ENCODE measurements around the gene TEPSIN. TPM values are rescaled to one million over a fixed set of nuclear protein-coding genes. Genes with fewer than 3 reads are reported as not detected.

TEPSIN gene
- total and polyA plus RNA-seq, 2 of the 8 experiments (the other 6 are each of a cell fraction or from before 2014, with no cell fraction given), result 22.9 to 28.0 TPM

GRCh38 chr17:81186203-81186602 lies 52.7 kb downstream of the TEPSIN start:
- H3K79me2 ChIP-seq (ENCODE audit: control insufficient read depth in 1 of 2, insufficient read depth in 2 of 2, low read length in 2 of 2), result no peaks in the 10 kb centered on the region
- H3K9me3 ChIP-seq (ENCODE audit: insufficient read depth in 2 of 2, low read depth in 1 of 2, low read length in 1 of 2), result no peaks in the 10 kb centered on the region; a peak in 1 of 4 replicates
- H3K4ac ChIP-seq (replicated peaks; ENCODE audit: insufficient read length, low read depth, low read length), result no peak overlapping the region
- H3K18ac ChIP-seq (ENCODE audit: extremely low read depth, low read length), result no peak overlapping the region
- H3K4me2 ChIP-seq (ENCODE audit: insufficient read depth in 1 of 2, low read depth in 2 of 2, low read length in 2 of 2), result no peak overlapping the region
- CTCF ChIA-PET (ENCODE audit: partially characterized antibody), result interaction anchor here (1.2 to 1.9 kb wide), 2 partner anchors 14 to 65 kb away, joined by 4 to 6 read pairs; no protein-coding TSS in a partner anchor
- no peak overlapping the region for H2BK20ac ChIP-seq (ENCODE audit: low read length)
- H3K4me3 ChIP-seq (ENCODE audit: extremely low read depth in 1 of 4, insufficient read depth in 2 of 4, low read depth in 3 of 4, low read length in 4 of 4), result no peak overlapping the region
- peaks cover 0 to 5% (median under 1%) of the 10 kb centered on the region in 4 experiments; a peak in 2 of 7 replicates for H3K4me1 ChIP-seq (replicated peaks in 1 of 4; ENCODE audit: control insufficient read depth in 3 of 4, insufficient read depth in 4 of 4, low read length in 3 of 4)
- H4K20me1 ChIP-seq (replicated peaks in 1 of 2; ENCODE audit: control insufficient read depth in 1 of 2, insufficient read depth in 2 of 2, low read length in 2 of 2), result peaks cover 0 to 3% of the 10 kb centered on the region in 2 experiments
- H2BK15ac ChIP-seq (ENCODE audit: low read length), result no peak overlapping the region
- WGBS, 2 experiments (ENCODE audit: extremely low coverage in 1 of 2, insufficient coverage in 1 of 2, insufficient read length in 1 of 2, insufficient replicate concordance in 2 of 2, low coverage in 1 of 2, low lambda C conversion rate in 2 of 2, missing lambda C conversion rate in 1 of 2), result 87% methylated on average over 4 of the region's 7 CpGs; no CpG with 5 or more reads in 1 of the 2 experiments
- no peaks in the 10 kb centered on the region for H3K27me3 ChIP-seq (replicated peaks in 1 of 4; ENCODE audit: control insufficient read depth in 3 of 4, extremely low read depth in 1 of 4, insufficient read depth in 3 of 4, low read length in 3 of 4)
- no peak overlapping the region for H4K91ac ChIP-seq (replicated peaks; ENCODE audit: insufficient read length, low read length)
- no peak overlapping the region for H2AK5ac ChIP-seq (ENCODE audit: low read depth, low read length)
- DNase-seq (ENCODE audit: low read depth in 1 of 2, low spot score in 2 of 2), result no peak
- FAIRE-seq, result no peak
- H3K23ac ChIP-seq (ENCODE audit: insufficient read length), result no peak overlapping the region
- no peak overlapping the region for H3K27ac ChIP-seq (ENCODE audit: low read depth, low read length)
- H4K8ac ChIP-seq (ENCODE audit: extremely low read depth, insufficient read depth, low read length), result no peak overlapping the region
- H3K56ac ChIP-seq (replicated peaks; ENCODE audit: insufficient read length, low read depth, low read length), result no peak overlapping the region
- TF ChIP-seq SUZ12 (IDR thresholded peaks at IDR 0.05; ENCODE audit: low read length) (no peak), SAP30 (IDR thresholded peaks at IDR 0.05; ENCODE audit: insufficient read depth, insufficient replicate concordance, low read length) (no peak), TAF7 (optimal IDR thresholded peaks at IDR 0.05; ENCODE audit: borderline replicate concordance, low read depth, low read length) (no peak), PHF8 (conservative IDR thresholded peaks at IDR 0.05; ENCODE audit: low read depth, low read length) (no peak), TEAD4 (IDR thresholded peaks at IDR 0.05; ENCODE audit: low read depth, low read length) (no peak), TCF12 (IDR thresholded peaks at IDR 0.05; ENCODE audit: low read depth, low read length) (no peak), ZNF274 (IDR thresholded peaks at IDR 0.05; ENCODE audit: borderline replicate concordance, extremely low read depth, low read length) (no peak), CBX5 (IDR thresholded peaks at IDR 0.05; ENCODE audit: low read depth, low read length) (no peak), EZH2 (IDR thresholded peaks at IDR 0.05; ENCODE audit: low read depth, low read length, severe bottlenecking) (no peak), POLR2AphosphoS5 (IDR thresholded peaks at IDR 0.05; ENCODE audit: low read depth, low read length) (no peak), MAX (IDR thresholded peaks at IDR 0.05) (no peak)
- TF ChIP-seq, protein P1, sequence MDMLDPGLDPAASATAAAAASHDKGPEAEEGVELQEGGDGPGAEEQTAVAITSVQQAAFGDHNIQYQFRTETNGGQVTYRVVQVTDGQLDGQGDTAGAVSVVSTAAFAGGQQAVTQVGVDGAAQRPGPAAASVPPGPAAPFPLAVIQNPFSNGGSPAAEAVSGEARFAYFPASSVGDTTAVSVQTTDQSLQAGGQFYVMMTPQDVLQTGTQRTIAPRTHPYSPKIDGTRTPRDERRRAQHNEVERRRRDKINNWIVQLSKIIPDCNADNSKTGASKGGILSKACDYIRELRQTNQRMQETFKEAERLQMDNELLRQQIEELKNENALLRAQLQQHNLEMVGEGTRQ (IDR thresholded peaks at IDR 0.05; ENCODE audit: low read length), result no peak
- H2BK12ac ChIP-seq (ENCODE audit: low read depth, low read length), result no peak overlapping the region
- H3K23me2 ChIP-seq (ENCODE audit: low read depth, low read length), result no peaks in the 10 kb centered on the region
- no peak overlapping the region; a peak in 1 of 7 replicates for H3K9ac ChIP-seq (replicated peaks in 1 of 4; ENCODE audit: extremely low read depth in 1 of 4, low read depth in 3 of 4, low read length in 3 of 4)
- no peak overlapping the region for H4K5ac ChIP-seq (ENCODE audit: insufficient read length, low read depth, low read length)
- H2BK5ac ChIP-seq (ENCODE audit: low read depth, low read length), result no peak overlapping the region
- H3K79me1 ChIP-seq (ENCODE audit: low read depth, low read length), result no peaks in the 10 kb centered on the region
- POLR2A ChIA-PET (ENCODE audit: partially characterized antibody), result interaction anchor here (0.5 to 1.6 kb wide), 3 partner anchors 18 to 1455 kb away, joined by 3 read pairs; no protein-coding TSS in a partner anchor
- H3K14ac ChIP-seq (ENCODE audit: insufficient read length), result no peak overlapping the region
- no peak overlapping the region for H2AFZ ChIP-seq (ENCODE audit: low read length)
- H2BK120ac ChIP-seq (replicated peaks; ENCODE audit: low read depth, low read length), result no peak overlapping the region
- peaks cover 0 to 7% (median 0%) of the 10 kb centered on the region in 4 experiments; a peak in 3 of 8 replicates for H3K36me3 ChIP-seq (ENCODE audit: control insufficient read depth in 2 of 4, insufficient read depth in 4 of 4, low read length in 3 of 4)

Measured in H1 (cell line).